ENCODE data around the gene TAF4. TPM values are rescaled to one million over a fixed set of nuclear protein-coding genes. Genes with fewer than 3 reads are reported as not detected.

Gene TAF4
- total RNA-seq, 1 donor from 2014 or later = 11.5 TPM

DNA sequence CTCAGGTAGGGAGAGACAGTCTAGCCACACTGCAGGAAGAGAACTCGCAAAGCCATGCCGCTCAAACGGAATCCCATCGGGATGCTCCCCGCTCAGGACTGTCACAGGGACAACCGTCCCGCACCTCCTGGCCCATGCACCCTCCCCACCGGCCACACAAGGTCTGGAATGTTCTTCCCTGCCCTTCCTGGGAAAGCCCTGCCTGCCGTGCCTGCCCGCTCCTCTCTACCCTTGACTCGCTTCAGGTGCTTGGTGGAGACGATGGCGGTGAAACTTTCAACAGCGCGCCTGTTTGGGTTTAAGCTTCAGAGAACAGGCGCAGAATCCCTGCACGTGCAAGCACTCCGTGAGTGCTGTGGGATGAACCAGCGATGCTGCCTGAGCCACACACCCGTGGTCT is 20.6 kb downstream of the TAF4 start:
- H3K27me3 Mint-ChIP-seq (ENCODE audit: low read depth) = no peaks in the 10 kb centered on the region
- H3K36me3 Mint-ChIP-seq (ENCODE audit: low read depth) = no peaks in the 10 kb centered on the region
- H3K9me3 Mint-ChIP-seq (ENCODE audit: low read depth) = no peaks in the 10 kb centered on the region
- H3K4me3 Mint-ChIP-seq (ENCODE audit: unreplicated experiment) = no peak overlapping the region
- peaks cover 13% of the 10 kb centered on the region for H3K4me1 Mint-ChIP-seq (ENCODE audit: low read depth)
- TF ChIP-seq, protein P1, sequence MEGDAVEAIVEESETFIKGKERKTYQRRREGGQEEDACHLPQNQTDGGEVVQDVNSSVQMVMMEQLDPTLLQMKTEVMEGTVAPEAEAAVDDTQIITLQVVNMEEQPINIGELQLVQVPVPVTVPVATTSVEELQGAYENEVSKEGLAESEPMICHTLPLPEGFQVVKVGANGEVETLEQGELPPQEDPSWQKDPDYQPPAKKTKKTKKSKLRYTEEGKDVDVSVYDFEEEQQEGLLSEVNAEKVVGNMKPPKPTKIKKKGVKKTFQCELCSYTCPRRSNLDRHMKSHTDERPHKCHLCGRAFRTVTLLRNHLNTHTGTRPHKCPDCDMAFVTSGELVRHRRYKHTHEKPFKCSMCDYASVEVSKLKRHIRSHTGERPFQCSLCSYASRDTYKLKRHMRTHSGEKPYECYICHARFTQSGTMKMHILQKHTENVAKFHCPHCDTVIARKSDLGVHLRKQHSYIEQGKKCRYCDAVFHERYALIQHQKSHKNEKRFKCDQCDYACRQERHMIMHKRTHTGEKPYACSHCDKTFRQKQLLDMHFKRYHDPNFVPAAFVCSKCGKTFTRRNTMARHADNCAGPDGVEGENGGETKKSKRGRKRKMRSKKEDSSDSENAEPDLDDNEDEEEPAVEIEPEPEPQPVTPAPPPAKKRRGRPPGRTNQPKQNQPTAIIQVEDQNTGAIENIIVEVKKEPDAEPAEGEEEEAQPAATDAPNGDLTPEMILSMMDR (IDR thresholded peaks at IDR 0.05) = no peak
- H3K27ac Mint-ChIP-seq (ENCODE audit: unreplicated experiment) = no peak overlapping the region
- DNase-seq (ENCODE audit: low spot score) = no peak

DNA sequence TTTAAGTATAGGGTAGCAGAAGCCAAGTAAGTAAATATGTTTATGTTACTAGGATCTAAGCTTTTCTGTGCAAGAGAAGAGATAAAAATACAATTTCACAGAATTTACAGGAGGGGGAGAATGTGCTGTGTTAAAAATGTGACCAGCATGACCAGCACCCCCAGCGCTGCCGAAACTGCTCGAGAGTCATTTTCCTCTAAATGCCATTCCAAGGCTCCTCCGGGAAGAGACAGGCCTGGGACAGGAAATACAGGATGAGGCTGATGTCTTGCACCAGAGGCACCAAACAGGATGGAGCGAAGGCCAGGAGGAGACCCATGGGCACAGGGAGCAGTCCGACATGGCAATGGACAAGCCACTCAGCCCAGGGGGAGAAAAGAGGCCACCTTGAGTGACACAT is 21.1 kb downstream of the TAF4 start:
- Mint-ChIP-seq H3K9me3 (ENCODE audit: low read depth) (no peaks in the 10 kb centered on the region), H3K27ac (ENCODE audit: unreplicated experiment) (peak overlapping the region; percentile 41), H3K27me3 (ENCODE audit: low read depth) (no peaks in the 10 kb centered on the region), H3K4me1 (ENCODE audit: low read depth) (peaks cover 17% of the 10 kb centered on the region), H3K4me3 (ENCODE audit: unreplicated experiment) (no peak overlapping the region), H3K36me3 (ENCODE audit: low read depth) (no peaks in the 10 kb centered on the region)
- TF ChIP-seq, protein P1 (IDR thresholded peaks at IDR 0.05) = no peak
- no peak for DNase-seq (ENCODE audit: low spot score)

DNA sequence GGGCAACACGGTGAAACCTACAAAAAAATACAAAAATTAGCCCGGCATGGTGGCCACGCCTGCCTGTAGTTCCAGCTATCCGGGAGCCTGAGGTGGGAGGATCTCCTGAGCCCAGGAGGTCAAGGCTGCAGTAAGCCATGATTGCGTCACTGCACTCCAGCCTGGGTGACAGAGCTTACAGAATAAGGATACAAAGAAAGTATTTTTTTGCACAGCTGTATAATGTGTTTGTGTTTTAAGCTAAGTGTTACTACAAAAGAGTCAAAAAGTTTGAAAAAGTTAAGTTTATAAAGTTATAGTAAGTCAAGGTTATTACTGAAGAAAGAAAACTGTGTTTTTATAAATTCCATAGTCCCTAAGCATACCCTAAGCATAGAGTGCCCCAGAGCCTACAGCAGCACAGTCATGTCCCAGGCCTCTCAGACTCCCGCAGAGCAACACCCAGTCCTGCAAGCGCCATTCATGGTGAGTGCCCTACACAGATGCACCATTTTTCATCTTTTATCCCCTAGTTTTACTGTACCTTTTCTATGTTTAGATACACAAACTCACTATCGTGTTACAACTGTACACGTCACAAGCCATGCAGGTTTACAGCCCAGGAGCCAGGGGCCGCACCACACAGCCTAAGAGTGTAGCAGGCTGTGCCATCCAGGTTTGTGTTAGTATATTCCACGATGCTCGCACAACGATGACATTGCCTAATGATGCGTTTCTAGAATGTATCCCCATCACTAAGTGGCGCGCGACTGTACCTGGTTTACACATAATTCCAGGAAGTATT is 22.4 kb downstream of the TAF4 start:
- Mint-ChIP-seq H3K4me1 (ENCODE audit: low read depth) (peaks cover 24% of the 10 kb centered on the region), H3K27ac (ENCODE audit: unreplicated experiment) (no peak overlapping the region), H3K36me3 (ENCODE audit: low read depth) (no peaks in the 10 kb centered on the region), H3K27me3 (ENCODE audit: low read depth) (no peaks in the 10 kb centered on the region), H3K9me3 (ENCODE audit: low read depth) (no peaks in the 10 kb centered on the region), H3K4me3 (ENCODE audit: unreplicated experiment) (no peak overlapping the region)
- TF ChIP-seq, protein P1 (IDR thresholded peaks at IDR 0.05) = no peak
- DNase-seq (ENCODE audit: low spot score) = no peak

DNA sequence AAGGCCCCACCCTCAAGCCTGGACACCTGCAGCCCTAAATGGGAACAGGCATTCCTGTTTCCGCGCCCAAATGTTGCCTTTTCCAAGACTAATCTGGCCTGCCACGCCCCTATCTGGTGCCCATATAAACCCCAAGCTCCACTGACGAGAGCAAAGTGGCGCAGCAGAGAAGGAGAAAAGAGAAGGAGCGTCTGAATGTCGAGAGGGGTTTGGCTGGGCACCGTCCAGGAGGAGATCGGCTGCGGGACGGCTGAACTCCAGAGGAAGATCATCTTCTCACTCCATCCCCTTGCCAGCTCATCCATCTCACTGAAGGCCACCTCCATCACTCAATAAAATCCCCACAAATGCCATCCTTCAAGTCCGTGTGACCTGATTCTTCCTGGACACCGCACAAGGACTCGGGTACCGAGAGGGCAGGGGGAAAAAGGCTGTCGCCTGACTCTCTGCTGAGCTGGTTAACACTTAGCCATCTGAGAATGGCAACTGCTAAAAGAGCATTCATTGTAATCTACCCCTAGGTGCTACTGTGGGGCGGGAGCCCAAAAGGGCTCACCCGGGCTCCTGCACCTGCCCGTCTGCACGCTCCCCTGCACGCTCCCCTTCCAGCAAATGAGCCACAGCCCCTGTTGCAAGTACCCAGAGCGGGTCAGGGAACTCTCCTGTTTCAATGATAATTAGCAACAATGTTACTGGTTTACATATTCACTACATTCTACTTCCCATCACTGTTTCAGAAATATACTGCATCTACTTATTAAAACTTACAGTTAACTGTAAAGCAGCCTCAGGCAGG is 23.5 kb downstream of the TAF4 start:
- no peaks in the 10 kb centered on the region for H3K27me3 Mint-ChIP-seq (ENCODE audit: low read depth)
- peaks cover 24% of the 10 kb centered on the region for H3K4me1 Mint-ChIP-seq (ENCODE audit: low read depth)
- no peak overlapping the region for H3K27ac Mint-ChIP-seq (ENCODE audit: unreplicated experiment)
- H3K9me3 Mint-ChIP-seq (ENCODE audit: low read depth) = no peaks in the 10 kb centered on the region
- H3K4me3 Mint-ChIP-seq (ENCODE audit: unreplicated experiment) = no peak overlapping the region
- DNase-seq (ENCODE audit: low spot score) = no peak
- no peaks in the 10 kb centered on the region for H3K36me3 Mint-ChIP-seq (ENCODE audit: low read depth)
- TF ChIP-seq, protein P1 (IDR thresholded peaks at IDR 0.05) = no peak

DNA sequence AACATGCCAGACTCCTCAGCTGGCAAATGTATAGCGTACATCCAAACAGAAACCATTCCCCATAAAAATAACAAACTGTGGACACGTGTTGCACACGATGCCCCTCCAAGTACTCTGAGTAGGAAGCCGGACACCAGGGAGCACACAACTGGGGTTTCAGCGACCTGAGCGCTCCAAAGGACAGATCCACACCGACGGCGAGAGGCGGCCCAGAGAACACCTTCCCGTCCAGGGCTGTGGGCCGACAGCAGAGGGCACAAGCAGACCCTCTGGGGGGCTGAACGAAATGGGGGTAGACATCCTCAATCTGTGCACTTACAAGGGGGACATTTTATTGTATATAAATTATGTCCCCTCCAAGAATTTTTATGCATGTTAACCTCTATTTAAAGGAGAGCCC is 24.7 kb downstream of the TAF4 start:
- H3K27ac Mint-ChIP-seq (ENCODE audit: unreplicated experiment) = no peak overlapping the region
- DNase-seq (ENCODE audit: low spot score) = no peak
- peaks cover 36% of the 10 kb centered on the region for H3K4me1 Mint-ChIP-seq (ENCODE audit: low read depth)
- no peaks in the 10 kb centered on the region for H3K36me3 Mint-ChIP-seq (ENCODE audit: low read depth)
- TF ChIP-seq, protein P1 (IDR thresholded peaks at IDR 0.05) = no peak
- H3K27me3 Mint-ChIP-seq (ENCODE audit: low read depth) = no peaks in the 10 kb centered on the region
- no peaks in the 10 kb centered on the region for H3K9me3 Mint-ChIP-seq (ENCODE audit: low read depth)
- no peak overlapping the region for H3K4me3 Mint-ChIP-seq (ENCODE audit: unreplicated experiment)

Measured in chondrocyte (in vitro differentiated cells).